GM12891 (cell line): ENCODE data around the gene ZNF829.

Source experiments
- DNase-seq: peaks from one replicate; pipeline ENCODE4 v3.0.0; 2011; ENCODE audit warnings: low spot score; ENCODE audit not compliant: insufficient read length
- FAIRE-seq: peaks from 2 replicates; lab custom pipeline; 2011; peaks lifted over from hg19 to GRCh38; lab: Jason Lieb, UNC
- PAX5 ChIP-seq: IDR thresholded peaks from 2 replicates; pipeline ENCODE4 v1.6.1; 2011; ENCODE audit warnings: low read length, moderate library complexity, mild to moderate bottlenecking; ENCODE audit not compliant: insufficient read depth, severe bottlenecking
- POLR2A ChIP-seq: IDR thresholded peaks from 2 replicates; pipeline ENCODE4 v1.6.1; 2011; ENCODE audit warnings: low read depth, low read length, control low read depth
- POLR2AphosphoS5 ChIP-seq: IDR thresholded peaks from 2 replicates; pipeline ENCODE4 v1.6.1; 2011; ENCODE audit warnings: low read depth, low read length, control low read depth
- POU2F2 ChIP-seq: IDR thresholded peaks from 2 replicates; pipeline ENCODE4 v1.6.1; 2011; ENCODE audit warnings: low read depth, mild to moderate bottlenecking, control low read depth, low read length, moderate library complexity
- SPI1 ChIP-seq: IDR thresholded peaks from 2 replicates; pipeline ENCODE4 v1.6.1; 2011; ENCODE audit warnings: low read depth, low read length, control low read depth
- TAF1 ChIP-seq: IDR thresholded peaks from 2 replicates; pipeline ENCODE4 v1.6.1; 2011; ENCODE audit warnings: low read depth, low read length, control low read depth

The ZNF829 gene

GRCh38 chr19:36894849-36895383 is 21.2 kb downstream of the ZNF829 start:
- no peak for FAIRE-seq
- DNase-seq, result no peak
- TF ChIP-seq POLR2AphosphoS5 (no peak), SPI1 (no peak), TAF1 (no peak), PAX5 (no peak), POLR2A (no peak), POU2F2 (no peak)

GRCh38 chr19:36891768-36892357 is 24.2 kb downstream of the ZNF829 start:
- FAIRE-seq (no peak), DNase-seq (no peak)
- TF ChIP-seq TAF1 (no peak), PAX5 (no peak), POU2F2 (no peak), POLR2AphosphoS5 (no peak), SPI1 (no peak), POLR2A (no peak)

DNA sequence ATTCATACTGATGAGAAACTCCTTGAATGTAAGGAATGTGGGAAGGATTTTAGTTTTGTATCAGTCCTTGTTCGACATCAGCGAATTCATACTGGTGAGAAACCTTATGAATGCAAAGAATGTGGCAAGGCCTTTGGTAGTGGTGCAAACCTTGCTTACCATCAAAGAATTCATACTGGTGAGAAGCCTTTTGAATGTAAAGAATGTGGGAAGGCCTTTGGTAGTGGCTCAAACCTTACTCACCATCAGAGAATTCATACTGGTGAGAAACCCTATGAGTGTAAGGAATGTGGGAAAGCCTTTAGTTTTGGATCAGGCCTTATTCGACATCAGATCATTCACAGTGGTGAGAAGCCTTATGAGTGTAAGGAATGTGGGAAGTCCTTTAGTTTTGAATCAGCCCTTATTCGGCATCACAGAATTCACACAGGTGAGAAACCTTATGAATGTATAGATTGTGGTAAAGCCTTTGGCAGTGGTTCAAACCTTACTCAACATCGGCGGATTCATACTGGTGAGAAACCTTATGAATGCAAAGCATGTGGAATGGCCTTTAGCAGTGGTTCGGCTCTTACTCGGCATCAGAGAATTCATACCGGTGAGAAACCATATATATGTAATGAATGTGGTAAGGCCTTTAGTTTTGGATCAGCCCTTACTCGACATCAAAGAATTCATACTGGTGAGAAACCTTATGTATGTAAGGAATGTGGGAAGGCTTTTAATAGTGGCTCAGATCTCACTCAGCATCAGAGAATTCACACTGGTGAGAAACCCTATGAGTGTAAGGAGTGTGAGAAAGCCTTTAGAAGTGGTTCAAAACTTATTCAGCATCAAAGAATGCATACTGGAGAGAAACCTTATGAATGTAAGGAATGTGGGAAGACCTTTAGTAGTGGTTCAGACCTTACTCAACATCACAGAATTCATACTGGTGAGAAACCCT is 38.8 kb downstream of the ZNF829 start:
- FAIRE-seq (no peak), DNase-seq (no peak)
- no peak for TF ChIP-seq POLR2A
- TF ChIP-seq TAF1, result no peak

GRCh38 chr19:36851898-36852297 is 64.2 kb downstream of the ZNF829 start:
- TF ChIP-seq POU2F2, result no peak
- no peak for TF ChIP-seq TAF1
- TF ChIP-seq POLR2AphosphoS5, result no peak
- no peak for TF ChIP-seq POLR2A
- TF ChIP-seq PAX5, result no peak
- TF ChIP-seq SPI1, result no peak
- DNase-seq (no peak), FAIRE-seq (no peak)

DNA sequence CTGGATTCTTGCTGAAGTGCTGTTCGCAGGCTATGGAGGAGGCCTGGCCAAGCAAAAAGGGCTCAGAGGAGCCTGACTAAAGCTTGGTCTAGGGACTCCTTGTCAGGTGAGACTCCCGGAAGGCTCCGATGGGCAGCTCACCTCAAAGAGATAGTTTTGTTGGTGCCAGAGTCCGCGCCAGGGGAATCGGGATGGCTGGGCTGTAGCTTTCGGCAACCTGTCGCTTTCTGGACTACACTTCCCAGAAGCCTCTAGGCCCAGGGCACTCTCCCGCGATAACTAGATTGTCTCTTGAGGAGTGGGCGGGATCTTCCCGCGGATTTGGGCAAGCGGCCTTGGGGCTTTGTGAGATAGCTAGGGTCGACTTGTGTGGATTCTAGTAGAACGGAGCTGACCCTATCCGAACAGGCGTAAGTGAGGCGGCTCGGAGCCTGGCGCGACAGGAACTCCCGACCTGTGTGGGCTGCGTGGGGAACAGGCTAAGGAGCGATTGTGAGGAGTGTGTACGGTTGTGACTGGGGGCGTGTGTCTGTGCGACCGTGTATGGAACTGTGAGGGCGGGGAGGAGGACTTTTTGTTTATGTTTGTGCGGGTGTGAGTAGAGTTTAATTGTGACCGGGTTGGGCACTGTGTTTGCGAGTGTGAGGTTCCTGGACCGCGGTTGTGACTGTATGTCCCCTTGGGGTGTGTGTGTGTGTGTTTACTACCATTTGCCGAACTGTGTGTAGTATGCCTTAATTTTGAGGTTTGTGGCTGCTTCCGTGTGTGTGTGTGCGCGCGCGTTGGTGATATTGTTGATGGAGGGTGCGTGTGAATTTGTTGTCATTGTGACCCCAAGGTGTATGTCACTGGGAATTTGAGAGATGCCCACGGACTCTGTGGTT is 65.3 kb downstream of the ZNF829 start, which contains the start of gene ZNF345:
Gene ZNF345 (plus strand): TSS at position 318 of the 884 bp plus-strand sequence. CDS start 25,955 bp downstream, outside the sequence.
- 0 out of 2 replicates have a peak, but pooled peaks have one; percentile 47 for TF ChIP-seq POLR2A
- no peak for TF ChIP-seq SPI1
- no peak for TF ChIP-seq POLR2AphosphoS5
- TF ChIP-seq POU2F2, result no peak
- TF ChIP-seq PAX5, result no peak
- peak; percentile 19; the same call in 1 of the 2 replicates for TF ChIP-seq TAF1
- FAIRE-seq, result peak; percentile 9

DNA sequence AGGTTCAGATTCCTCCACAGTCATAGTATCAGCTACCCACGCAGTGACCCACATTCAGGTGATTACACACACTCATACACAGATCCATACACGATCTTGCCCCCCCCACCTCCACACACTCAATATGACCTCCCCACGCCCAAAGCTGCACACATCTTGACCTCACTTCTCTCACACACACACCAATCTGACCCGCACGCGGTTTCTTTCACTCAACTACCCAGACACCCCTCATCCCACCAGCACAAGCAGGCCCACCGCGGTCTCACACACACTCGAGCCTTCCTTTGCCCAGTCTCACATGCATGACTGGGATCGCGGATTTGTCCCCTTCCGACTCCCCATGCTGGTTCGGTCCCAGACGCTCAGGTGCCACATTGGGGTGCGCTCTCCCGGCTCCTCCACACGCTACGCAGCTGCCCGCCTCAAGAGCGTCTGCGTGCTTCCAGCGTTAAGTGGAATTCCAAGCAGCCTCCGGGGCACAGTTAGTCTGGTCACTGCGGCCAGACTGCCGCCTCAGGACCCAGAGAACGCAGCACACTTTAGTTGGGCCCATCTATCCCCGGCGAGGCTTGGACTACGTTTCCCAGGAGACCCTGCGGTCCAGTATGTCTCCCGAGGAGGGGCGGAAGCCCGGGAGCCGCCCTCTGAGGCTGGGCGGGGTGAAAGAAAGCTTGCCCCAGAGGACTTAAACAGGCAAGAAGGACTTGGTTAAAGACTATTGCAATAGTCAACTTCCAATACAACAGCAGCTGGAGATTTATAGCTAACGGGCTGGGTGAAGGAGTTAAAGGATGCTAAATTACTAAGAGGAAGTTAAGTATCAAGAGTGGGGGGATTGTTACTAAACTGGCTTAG is 66.2 kb downstream of the ZNF829 start:
- no peak for TF ChIP-seq POU2F2
- TF ChIP-seq PAX5, result no peak
- peak; percentile 29; the same call in 1 of the 2 replicates for TF ChIP-seq POLR2AphosphoS5
- TF ChIP-seq POLR2A, result 0 out of 2 replicates have a peak, but pooled peaks have one; percentile 21
- no peak for TF ChIP-seq TAF1
- TF ChIP-seq SPI1, result no peak
- FAIRE-seq, result peak; percentile 71
- peak; percentile 46 for DNase-seq

More for the DNA sequence above, 65.3 kb downstream of the ZNF829 start, which contains the start of gene ZNF345:
- DNase-seq, result peak; percentile 25

GRCh38 chr19:36847968-36848367 is 68.1 kb downstream of the ZNF829 start:
- DNase-seq, result no peak
- FAIRE-seq, result no peak
- no peak for TF ChIP-seq PAX5
- TF ChIP-seq TAF1, result no peak
- no peak for TF ChIP-seq POLR2A
- no peak for TF ChIP-seq POU2F2
- TF ChIP-seq SPI1, result no peak
- no peak for TF ChIP-seq POLR2AphosphoS5
